Hypothalamus (tissue), 51 donors: Measurements from ENCODE around the gene CD48.
"Not testable (repeated sequence)": the region's sequence is repeated elsewhere in the genome, so short reads cannot be mapped to it uniquely, and the experiment has no call there.

Experiments used
- DNase-seq, 51 donors: peaks; one replicate each; lab custom pipeline; 2025; lab: John Stamatoyannopoulos, UW

Gene CD48

GRCh38 chr1:160658162-160658813 is 53.3 kb downstream of the CD48 start:
- no peak for DNase-seq

GRCh38 chr1:160657250-160657781 is 54.3 kb downstream of the CD48 start:
- no peak for DNase-seq

- DNase-seq = no peak
These were observed 54.9 kb downstream of the CD48 start for GRCh38 chr1:160656737-160657136.

GRCh38 chr1:160653620-160654016 is 58.0 kb downstream of the CD48 start:
- DNase-seq = no peak

GRCh38 chr1:160652924-160653619 is 58.5 kb downstream of the CD48 start:
- DNase-seq = no peak

- DNase-seq = not testable (repeated sequence)
These were observed 59.5 kb downstream of the CD48 start for GRCh38 chr1:160652065-160652641.

GRCh38 chr1:160651433-160652064 is 60.1 kb downstream of the CD48 start:
- no peak for DNase-seq

GRCh38 chr1:160647329-160647720 is 64.3 kb downstream of the CD48 start:
- no peak for DNase-seq

- no peak for DNase-seq
These were observed 64.8 kb downstream of the CD48 start, which contains the start of gene SLAMF1 for GRCh38 chr1:160646711-160647328. Gene SLAMF1 (minus strand): TSS chr1:160647044. CDS start chr1:160646945, 99 bp downstream.

GRCh38 chr1:160646180-160646579 is 65.4 kb downstream of the CD48 start:
- no peak for DNase-seq

GRCh38 chr1:160645386-160646130 is 66.1 kb downstream of the CD48 start:
- no peak for DNase-seq

GRCh38 chr1:160644399-160644798 is 67.2 kb downstream of the CD48 start:
- no peak for DNase-seq

GRCh38 chr1:160643138-160643537 is 68.5 kb downstream of the CD48 start:
- DNase-seq = no peak

- DNase-seq = no peak
These were observed 69.4 kb downstream of the CD48 start for GRCh38 chr1:160642281-160642644.

- no peak for DNase-seq
These were observed 70.0 kb downstream of the CD48 start for GRCh38 chr1:160641323-160642280.

GRCh38 chr1:160640359-160641123 is 71.1 kb downstream of the CD48 start:
- DNase-seq = no peak

- DNase-seq = no peak
These were observed 72.0 kb downstream of the CD48 start for GRCh38 chr1:160639652-160640051.

GRCh38 chr1:160638926-160639325 is 72.7 kb downstream of the CD48 start:
- DNase-seq = no peak
